Measurements from ENCODE around the gene TRMU.

TRMU gene

GRCh38 chr22:46338636-46339035, 3.1 kb downstream of the TRMU start:
- DNase-seq = no peak

- no peak for DNase-seq
These were observed 4.4 kb downstream of the TRMU start for GRCh38 chr22:46339956-46340355.

DNA sequence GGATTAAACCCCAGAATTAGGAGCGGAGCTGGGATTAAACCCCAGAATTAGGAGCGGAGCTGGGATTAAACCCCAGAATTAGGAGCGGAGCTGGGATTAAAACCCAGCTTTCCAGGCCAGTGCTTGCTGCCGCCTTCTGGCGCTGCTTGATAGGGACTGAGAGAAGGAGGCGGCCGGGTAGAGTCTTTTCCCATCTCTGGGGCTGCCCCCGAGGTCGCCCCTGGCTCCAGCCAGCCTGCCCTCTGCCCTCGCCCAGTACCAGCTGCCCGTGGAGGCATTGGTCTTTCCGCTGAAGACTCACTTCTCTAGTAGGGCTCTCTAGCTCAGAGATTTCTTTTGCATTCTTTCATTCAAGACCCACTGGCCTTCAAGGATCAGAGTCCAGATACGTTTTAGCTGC, 5.2 kb downstream of the TRMU start:
- no peak for DNase-seq

- DNase-seq = no peak
These were observed 11.3 kb downstream of the TRMU start for GRCh38 chr22:46346680-46347405.

DNA sequence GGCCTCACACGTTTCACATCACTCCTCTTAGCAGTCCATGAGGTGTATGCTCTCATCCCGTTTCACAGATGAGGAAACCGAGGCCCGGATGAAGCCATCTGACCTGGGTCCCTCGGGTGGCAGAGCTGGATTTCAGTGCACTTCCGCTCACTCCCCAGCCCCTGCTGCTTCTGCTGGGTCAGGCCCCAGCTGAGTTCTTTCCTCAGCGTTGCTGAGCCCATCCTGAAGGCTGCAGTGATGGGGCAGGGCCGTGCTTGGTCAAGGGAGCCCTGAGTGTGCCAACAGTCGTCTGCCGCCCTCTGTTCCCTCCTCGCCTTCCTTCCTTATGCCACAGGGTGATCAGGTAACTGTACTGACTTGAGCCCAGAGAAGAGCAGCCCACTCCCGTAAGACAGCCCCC, 12.1 kb downstream of the TRMU start:
- DNase-seq = no peak

- DNase-seq = no peak
These were observed 12.7 kb downstream of the TRMU start for GRCh38 chr22:46348099-46348695.

DNA sequence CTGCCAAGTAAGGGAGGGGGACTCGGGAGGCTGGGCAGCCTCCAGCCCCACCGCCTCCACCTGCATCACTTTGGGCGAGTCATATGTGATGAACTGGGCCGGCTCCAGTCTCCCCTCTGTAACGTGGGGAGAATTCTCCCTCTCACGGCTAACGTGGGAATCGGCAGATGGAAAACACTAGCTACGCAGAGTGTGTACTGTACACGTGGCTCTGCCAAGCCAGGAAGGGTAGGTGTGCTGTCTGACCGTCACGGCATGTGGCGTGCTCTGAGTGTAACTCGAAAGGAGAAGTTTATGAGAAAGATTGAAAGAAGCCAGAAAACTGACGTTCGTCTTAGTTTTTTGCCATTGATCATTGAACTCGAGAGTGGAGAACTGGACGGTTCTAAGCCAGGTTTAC, 13.7 kb downstream of the TRMU start:
- DNase-seq = no peak

DNA sequence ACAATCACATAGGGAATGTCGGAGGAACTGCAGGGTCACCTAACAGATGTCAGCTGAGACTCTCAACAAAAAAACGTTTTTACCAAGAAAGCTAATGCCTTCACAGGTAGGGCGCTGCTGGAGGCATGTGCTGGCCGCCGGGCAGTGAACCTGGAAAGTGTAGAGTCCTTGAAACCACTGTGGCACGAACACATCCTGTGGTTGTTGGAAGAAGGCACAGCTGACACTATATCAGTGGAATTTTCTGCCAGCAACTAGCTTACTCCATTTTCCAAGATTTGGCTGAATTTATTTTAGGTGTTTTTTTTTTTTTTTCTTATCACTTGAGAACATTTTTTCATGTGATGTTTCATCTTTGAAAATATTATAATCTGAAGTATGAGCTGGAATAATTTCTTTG, 14.2 kb downstream of the TRMU start:
- DNase-seq = no peak

DNA sequence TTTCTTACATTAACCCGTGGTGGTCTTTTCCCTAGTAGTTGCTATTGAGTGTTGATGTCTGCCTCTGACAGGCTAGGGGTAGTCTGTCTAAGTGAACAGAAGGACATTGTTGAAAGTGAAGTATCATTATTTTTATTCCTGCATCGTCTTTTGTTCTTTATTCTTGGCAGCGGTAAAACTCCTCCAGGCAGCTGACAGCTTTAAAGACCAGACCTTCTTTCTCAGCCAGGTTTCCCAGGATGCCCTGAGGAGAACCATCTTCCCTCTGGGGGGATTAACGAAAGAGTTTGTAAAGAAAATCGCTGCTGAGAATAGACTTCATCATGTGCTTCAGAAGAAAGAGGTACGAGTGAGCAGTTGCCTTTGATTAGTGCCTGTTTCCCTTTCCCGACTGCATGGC, 14.6 kb downstream of the TRMU start:
- DNase-seq = no peak

GRCh38 chr22:46350646-46351045, 15.1 kb downstream of the TRMU start:
- DNase-seq = no peak

DNA sequence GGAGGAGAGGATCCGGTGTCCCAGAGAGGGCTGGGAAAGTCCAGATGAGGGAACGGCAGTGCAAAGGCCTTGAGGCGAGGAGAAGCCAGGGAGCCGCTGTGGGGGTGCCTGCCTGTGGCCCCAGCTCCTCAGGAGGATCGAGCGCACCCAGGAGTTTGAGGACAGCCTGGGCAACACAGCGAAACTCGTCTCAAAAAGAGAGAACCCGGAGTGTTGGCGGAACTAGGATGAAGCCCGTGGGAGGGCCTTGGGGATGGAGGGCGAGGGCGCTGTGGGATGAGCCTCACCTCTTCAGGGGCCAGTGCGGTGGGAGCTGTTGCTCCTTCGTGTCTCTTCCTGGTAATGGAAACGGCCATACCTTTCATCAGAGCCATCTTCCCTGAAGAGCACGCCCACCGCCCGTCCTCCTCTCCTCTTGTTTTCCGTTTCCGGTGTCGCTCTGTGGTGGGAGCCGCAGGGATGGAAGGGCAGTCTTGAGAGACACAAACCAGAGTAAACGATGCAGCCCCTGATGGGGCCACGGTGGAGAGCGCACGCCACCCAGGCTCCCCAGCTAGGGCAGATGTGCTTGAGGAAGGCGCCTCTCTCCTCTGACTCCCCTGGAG, 15.7 kb downstream of the TRMU start:
- DNase-seq = no peak

DNA sequence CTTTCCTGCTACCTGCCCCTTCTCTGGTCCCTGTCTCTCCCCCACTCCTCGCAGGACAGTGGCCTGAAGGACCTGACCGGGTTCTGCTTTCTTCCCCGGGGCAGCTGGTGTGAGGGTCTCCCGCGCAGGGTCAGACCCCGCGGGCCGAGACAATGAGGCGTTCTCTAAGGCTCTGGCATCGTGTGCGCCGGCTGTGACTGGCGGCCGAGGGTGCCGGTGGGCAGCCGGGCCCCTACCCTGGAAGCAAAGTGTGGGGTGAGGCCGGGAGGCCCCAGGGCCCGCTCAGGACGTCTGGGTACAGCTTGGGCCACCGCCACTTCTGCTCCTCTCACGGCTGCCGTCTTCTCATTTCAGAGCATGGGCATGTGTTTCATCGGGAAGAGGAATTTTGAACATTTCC, 16.3 kb downstream of the TRMU start:
- DNase-seq = no peak

- no peak for DNase-seq
These were observed 16.8 kb downstream of the TRMU start for GRCh38 chr22:46352276-46352675.

- no peak for DNase-seq
These were observed 17.3 kb downstream of the TRMU start for GRCh38 chr22:46352691-46353386.

DNA sequence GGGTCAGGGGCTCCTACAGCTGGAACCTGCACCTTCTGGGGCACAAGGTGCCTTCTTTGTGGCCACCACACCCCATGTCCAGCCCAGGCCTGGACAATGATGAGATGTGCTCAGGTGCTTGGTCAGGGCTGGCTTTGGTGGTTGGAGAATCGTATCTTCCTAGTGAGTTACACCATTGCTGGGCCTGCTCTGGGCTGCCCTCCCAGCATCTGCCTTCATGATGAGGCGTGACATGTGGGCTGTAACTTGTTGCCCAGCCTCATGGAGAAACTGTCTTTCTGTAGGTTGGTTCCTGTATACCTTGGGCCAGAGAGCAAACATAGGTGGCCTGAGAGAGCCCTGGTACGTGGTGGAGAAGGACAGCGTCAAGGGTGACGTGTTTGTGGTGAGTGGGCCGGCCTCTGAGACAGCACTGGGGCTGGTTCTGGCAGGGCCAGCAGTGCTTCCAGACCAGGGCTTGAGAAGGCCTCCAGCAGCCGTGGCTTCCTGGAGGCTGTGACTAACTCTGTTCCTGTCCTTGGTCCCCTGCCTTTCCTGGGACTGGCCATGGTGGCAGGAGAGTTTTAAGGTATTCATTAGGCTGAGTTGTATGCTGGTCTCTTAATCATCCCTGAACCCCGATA, 18.1 kb downstream of the TRMU start:
- no peak for DNase-seq

- no peak for DNase-seq
These were observed 18.9 kb downstream of the TRMU start for GRCh38 chr22:46354176-46354992.

GRCh38 chr22:46354993-46355305, 19.4 kb downstream of the TRMU start:
- DNase-seq = no peak

GRCh38 chr22:46355369-46355995, 20.0 kb downstream of the TRMU start:
- DNase-seq = peak; percentile 65

GRCh38 chr22:46355996-46356471, 20.5 kb downstream of the TRMU start:
- DNase-seq = no peak

DNA sequence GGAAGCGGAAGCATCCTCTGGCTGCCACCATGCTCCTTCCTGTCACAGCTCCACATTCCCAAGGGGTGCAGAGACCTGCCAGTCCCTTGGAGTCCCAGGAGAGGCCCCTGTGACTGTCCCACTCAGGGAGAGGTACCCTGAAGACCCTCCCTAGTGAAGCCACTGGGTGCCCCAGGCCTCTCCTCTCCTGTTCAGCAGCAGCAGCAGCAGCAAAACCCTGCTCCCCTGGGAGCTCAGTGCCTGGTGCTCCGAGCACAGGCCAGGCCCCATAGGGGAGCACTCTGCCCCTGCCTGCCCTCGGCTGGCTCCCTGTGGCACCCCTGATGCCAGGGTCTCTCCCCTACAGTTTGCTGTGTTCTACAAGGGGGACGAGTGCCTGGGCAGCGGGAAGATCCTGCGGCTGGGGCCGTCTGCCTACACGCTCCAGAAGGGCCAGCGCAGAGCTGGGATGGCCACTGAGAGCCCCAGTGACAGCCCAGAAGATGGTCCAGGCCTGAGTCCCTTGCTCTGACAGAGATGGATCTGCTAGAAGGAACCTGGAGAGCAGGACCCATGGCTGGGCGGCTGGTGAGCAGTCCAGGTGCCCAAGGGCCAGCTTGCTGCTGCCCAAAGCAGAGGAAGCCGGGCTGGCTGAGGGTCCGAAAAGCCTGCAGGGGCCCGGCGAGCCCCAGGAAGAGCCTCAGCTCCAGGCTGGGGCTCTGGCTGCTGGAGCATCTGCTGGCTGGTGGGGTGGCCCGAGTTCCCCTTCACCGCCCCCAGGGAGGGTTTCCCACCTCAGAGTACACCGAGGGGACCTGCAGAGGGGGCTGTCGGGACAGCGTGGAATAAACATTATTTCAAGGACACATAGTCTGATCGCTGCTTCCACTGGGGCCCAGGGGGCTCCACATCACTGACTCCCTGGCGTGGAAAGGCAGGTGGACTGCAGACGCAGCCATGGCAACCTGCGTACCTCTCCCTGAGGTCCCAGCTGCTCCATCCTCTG, 21.3 kb downstream of the TRMU start:
- DNase-seq = no peak
